ENCODE results near the gene MACF1. TPM values are rescaled to one million over a fixed set of nuclear protein-coding genes. Genes with fewer than 3 reads are reported as not detected.
A peak's percentile ranks its signal among the peaks of the same experiment; 100 is the strongest.

The MACF1 gene
- total and polyA plus RNA-seq, 8 donors: 49.8 to 161 (median 89.1) TPM

GRCh38 chr1:39363267-39363666 is 158.8 kb downstream of the MACF1 start:
- Histone ChIP-seq H3K27me3 (no peaks in the 10 kb centered on the region), H3K9me3 (no peaks in the 10 kb centered on the region), H3K4me1 (peaks cover 0 to 8% (median 0%) of the 10 kb centered on the region in 3 donors), H3K27ac (no peak overlapping the region), H3K4me3 (no peak overlapping the region), H3K36me3 (peaks cover 3 to 14% (median 9%) of the 10 kb centered on the region in 3 donors)
- intact Hi-C loops (cut with DNase I): no loop called here
- DNase-seq (no peak), FAIRE-seq (no peak), ATAC-seq (no peak)
- WGBS, 2 donors: 96 to 98% methylated on average over 2 of the region's 2 CpGs
- no peak for TF ChIP-seq CTCF (IDR thresholded peaks at IDR 0.05)

GRCh38 chr1:39368045-39368444 is 163.6 kb downstream of the MACF1 start:
- FAIRE-seq (no peak), DNase-seq (no peak), ATAC-seq (no peak)
- H3K4me3 ChIP-seq: no peak overlapping the region
- intact Hi-C loops (cut with DNase I): no loop called here
- H3K9me3 ChIP-seq: no peaks in the 10 kb centered on the region
- TF ChIP-seq CTCF (IDR thresholded peaks at IDR 0.05): no peak
- 93 to 94% methylated on average over 1 of the region's 1 CpG for WGBS, 2 donors
- H3K27ac ChIP-seq: no peak overlapping the region
- H3K36me3 ChIP-seq: peaks cover 0 to 23% (median 4%) of the 10 kb centered on the region in 3 donors
- no peaks in the 10 kb centered on the region for H3K27me3 ChIP-seq
- H3K4me1 ChIP-seq: no peaks in the 10 kb centered on the region

GRCh38 chr1:39369565-39369964 is 165.1 kb downstream of the MACF1 start:
- Histone ChIP-seq H3K36me3 (peaks cover 0 to 23% (median 4%) of the 10 kb centered on the region in 3 donors), H3K27ac (no peak overlapping the region), H3K4me1 (no peaks in the 10 kb centered on the region), H3K27me3 (no peaks in the 10 kb centered on the region), H3K9me3 (no peaks in the 10 kb centered on the region), H3K4me3 (no peak overlapping the region)
- no peak for DNase-seq
- 92 to 93% methylated on average over 4 of the region's 4 CpGs for whole genome bisulfite sequencing, 2 donors
- no peak for ATAC-seq
- FAIRE-seq: no peak
- intact Hi-C loops (cut with DNase I): no loop called here
- TF ChIP-seq CTCF (IDR thresholded peaks at IDR 0.05): no peak

- H3K36me3 ChIP-seq: peaks cover 0 to 26% (median 4%) of the 10 kb centered on the region in 3 donors
- ATAC-seq (peak in 1 of 4 donors; percentile 25), FAIRE-seq (no peak), DNase-seq (no peak)
- H3K4me3 ChIP-seq: no peak overlapping the region
- no peaks in the 10 kb centered on the region for H3K4me1 ChIP-seq
- intact Hi-C loops (cut with DNase I): loop anchor here in 2 of 3 donors (10.0 kb wide), 2 partner anchors 46 to 266 kb away; no protein-coding TSS in a partner anchor
- H3K27me3 ChIP-seq: no peaks in the 10 kb centered on the region
- H3K9me3 ChIP-seq: no peaks in the 10 kb centered on the region
- no peak for TF ChIP-seq CTCF (IDR thresholded peaks at IDR 0.05)
- H3K27ac ChIP-seq: no peak overlapping the region
- 80 to 81% methylated on average over 1 of the region's 1 CpG for WGBS, 2 donors
These were observed 166.1 kb downstream of the MACF1 start for GRCh38 chr1:39370602-39371001.

GRCh38 chr1:39372105-39372504 is 167.6 kb downstream of the MACF1 start:
- ATAC-seq (no peak), DNase-seq (no peak), FAIRE-seq (no peak)
- Histone ChIP-seq H3K27me3 (no peaks in the 10 kb centered on the region), H3K27ac (no peak overlapping the region), H3K36me3 (peaks cover 0 to 30% (median 4%) of the 10 kb centered on the region in 3 donors), H3K4me1 (no peaks in the 10 kb centered on the region), H3K4me3 (no peak overlapping the region), H3K9me3 (no peaks in the 10 kb centered on the region)
- intact Hi-C loops (cut with DNase I): loop anchor here in 2 of 3 donors (10.0 kb wide), 2 partner anchors 47 to 267 kb away; no protein-coding TSS in a partner anchor
- no peak for TF ChIP-seq CTCF (IDR thresholded peaks at IDR 0.05)

Measured in pancreas (tissue), 10 donors.